ENCODE results near the gene YWHAE.
A peak's percentile ranks its signal among the peaks of the same experiment; 100 is the strongest.
"Not testable (repeated sequence)": the region's sequence is repeated elsewhere in the genome, so short reads cannot be mapped to it uniquely, and the experiment has no call there.

YWHAE gene

DNA sequence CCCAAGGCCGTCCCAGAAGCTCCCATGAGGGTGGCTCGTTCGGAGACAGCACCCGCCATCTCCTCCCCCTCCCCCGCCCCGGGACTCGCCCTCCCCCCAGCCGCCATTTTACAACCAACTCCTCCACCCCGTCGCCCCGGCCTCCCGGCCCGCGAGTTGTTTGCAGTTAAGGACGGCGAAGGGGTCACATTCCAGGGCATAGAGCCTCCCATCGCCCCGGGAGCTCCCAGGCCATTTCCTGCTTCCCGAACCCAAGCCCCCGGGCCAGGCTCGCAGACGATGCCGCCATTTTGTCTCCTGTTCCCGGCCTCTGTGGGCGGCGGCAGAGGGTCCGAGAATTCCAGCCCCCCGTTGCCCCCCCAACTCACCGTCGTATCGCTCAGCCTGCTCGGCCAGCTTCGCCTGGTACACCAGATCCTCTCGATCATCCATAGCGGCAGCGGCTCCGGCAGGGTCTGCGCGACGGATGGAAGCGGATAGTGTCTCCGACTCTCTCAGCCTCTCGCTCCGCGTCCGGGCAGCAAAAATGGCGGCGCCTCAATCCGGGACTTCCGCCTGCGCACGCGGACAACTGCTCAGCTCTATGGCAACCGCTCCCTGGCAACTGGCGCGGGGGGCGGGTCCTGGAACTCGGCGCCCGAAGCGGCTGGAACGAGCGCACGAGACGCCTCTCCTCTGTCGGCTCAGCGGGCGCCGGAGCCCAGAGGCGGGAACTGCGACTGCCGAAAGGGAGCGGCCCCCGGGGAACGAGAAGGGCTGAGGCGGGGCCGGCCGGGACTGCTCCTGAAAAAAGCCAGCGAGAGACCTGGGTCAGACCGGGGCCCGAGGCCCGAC, at the start of gene YWHAE:
YWHAE (minus strand) TSS at position 544 of the 834 bp plus-strand sequence; CDS start at position 432, 112 bp downstream.
- peak; percentile 99 for DNase-seq

DNA sequence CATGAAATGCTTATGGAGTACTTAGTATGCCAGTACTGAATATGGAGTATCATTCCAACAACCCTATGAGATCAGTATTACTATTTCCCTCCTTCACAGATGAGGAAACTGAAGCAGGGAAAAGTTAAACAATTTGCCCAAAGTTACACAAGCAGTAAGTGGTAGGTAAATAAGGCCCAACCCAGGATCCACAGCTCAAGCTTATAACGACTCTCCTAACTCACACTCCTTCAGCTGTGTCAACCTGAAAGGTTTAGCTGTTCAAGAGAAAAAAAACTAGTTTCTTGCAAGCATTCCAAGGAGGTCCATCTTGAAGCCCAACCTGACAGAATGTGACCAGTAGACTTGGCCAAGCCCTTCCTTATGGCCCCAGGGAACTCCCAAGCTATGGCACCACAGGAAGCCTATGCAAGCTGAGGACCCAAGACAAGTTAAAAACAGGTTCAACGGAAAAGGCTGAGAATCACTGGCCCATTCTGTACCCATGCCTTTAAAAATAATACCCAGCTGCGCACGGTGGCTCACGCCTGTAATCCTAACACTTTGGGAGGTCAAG, 49.5 kb upstream of the YWHAE start:
- DNase-seq: no peak

DNA sequence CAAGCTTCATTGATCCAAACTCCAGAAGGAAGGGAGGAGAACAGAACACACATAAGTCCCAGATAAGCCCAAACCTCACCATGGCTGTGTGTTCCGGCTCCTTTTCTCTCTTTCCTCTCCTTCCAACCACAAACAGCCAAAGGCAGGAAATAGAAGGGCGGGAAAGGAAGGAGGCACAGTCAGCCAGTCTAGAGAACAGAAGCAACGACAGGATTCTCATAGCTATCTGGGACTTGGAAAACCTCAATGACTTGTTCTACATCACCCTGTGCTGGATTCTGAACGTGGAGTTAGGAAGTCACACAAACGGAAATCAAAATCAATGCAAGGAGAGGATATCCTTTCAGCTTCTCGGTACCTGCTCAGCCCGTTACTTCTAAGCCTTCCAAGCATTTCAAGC, 47.0 kb upstream of the YWHAE start:
- no peak for DNase-seq

DNA sequence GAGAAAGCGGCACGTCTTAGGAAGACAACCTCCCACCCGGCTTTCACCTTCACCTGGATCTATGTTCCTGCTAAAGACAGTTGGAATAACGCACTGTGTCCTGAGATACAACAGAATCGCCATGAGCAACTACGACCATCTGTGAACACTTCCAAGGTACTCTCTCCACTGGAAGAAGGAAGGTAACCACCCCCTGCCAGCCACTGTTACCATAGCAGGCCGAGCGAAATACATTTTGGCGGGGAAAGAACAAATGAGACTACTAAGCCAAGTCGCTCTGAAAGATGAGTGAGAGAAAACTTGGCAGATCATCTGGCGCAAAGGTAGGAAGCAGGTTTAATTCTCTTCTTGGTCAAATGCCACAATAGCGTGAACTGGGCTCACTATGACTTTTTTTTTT, 46.2 kb upstream of the YWHAE start:
- no peak for DNase-seq

DNA sequence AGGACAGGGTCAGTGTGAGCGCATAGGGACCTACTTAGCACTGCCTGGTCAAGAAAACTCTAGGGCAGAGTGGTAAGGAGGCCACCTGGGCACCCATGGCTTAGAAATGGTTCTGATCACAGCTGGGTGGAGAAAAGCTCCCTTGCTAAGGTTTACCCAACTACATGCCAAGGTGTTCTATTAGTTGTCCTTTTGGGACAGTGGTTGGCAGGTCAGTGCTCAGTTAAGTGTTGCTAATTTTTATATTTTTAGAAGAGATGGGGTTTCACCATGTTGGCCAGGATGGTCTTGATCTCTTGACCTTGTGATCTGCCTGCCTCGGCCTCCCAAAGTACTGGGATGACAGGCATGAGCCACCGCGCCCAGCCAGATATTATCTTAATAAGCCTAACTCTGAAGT, 45.7 kb upstream of the YWHAE start:
- DNase-seq: not testable (repeated sequence)

DNA sequence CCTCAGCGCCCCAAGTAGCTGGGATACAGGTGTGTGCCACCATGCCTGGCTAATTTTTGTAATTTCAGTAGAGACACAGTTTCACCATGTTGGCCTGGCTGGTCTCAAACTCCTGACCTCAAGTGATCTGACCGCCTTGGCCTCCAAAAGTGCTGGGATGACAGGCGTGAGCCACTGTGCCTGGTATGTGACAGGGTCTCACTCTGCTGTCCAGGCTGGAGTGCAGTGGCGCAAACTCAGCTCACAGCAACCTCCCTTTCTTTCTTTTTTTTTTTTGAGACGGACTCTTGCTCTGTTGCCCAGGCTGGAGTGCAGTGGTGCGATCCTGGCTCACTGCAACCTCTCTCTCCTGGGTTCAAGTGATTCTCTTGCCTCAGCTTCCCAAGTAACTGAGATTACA, 42.7 kb upstream of the YWHAE start:
- DNase-seq: not testable (repeated sequence)

DNA sequence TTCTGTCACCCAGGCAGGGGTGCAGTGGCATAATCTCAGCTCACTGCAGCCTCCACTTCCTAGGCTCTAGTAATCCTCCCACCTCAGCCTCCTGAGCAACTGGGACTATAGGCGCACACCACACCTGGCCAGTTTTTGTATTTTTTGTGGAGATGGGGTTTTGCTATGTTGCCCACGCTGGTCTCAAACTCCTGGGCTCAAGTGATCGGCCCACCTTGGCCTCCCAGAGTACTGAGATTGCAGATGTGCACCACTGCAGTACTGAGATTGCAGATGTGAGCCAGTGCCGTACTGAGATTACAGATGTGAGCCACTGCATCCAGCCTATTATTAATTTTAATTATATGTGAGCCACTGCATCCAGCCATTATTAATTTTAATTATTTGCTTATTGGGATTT, 42.2 kb upstream of the YWHAE start:
- no peak for DNase-seq

DNA sequence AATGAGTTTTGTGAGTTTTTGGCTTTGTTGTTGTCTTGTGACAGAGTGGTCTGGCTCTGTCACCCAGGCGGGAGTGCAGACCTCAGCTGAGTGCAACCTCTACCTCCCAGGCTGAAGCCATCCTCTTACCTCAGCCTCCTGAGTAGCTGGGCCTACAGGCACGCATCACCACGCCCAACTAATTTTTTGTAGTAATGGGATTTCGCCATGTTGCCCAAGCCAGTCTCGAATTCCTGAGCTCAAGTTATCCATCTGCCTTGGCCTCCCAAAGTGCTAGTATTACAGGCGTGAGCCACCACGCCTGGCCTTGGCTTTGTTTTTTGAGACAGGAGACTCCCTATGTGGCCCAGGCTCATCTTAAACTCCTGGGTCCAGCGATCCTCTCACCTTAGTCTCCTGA, 40.9 kb upstream of the YWHAE start:
- DNase-seq: no peak

DNA sequence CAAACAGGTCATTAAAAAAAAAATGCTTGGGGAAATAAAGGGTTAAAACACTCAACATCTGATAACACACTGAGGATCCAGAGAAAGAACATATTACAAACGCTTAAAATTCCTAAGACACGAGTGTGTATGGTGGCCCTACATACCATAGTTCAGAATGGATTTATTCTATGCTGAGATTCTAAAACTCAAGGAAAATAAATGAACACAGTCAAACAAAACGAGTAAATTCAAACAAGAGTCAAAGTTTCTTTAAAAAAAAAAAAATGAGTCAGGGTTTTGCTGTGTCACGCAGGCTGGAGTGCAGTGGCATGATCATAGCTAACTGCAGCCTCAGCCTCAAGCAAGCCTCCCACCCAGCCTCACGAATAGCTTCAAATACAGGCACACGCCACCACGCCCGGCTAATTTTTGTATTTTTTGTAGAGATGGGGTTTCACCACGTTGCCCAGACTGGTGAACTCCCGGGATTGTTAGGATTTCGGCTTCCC, 38.6 kb upstream of the YWHAE start:
- DNase-seq: no peak

DNA sequence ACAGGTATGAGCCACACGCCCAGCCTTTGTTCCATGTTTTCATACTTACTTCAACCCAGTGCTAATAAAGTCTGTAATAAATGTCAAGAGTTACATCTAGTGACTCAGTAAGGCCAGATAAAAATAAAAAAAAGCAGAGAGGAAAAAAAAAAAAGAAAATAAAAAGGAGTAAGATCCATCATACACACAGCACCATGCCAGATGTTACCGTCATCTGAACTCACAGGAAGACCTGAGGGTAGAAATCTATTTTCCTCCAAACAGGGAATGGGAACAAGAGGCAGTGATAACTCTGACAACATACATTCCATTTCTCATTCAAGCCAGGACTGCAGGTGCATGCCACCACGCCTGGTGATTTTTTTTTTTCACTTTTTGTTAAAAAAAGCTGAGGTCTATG, 35.3 kb upstream of the YWHAE start:
- DNase-seq: no peak

DNA sequence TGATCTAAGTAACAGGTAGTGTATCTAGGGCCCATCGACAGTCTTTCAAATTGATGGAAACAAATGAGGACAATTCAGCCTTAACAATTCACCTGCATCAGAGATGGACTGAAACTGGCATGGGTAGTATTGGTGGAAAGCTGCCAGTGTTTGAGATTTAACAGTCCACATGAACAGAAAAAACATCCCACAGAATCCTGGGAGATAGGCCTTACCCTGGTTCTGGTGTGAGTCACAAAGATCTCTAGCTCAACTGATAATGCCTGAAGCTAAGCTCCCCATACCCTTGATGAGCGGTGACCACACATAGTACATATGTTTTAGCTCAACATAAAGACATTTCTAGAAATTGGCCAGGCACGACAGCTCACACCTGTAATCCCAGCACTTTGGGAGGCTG, 34.1 kb upstream of the YWHAE start:
- DNase-seq: no peak

DNA sequence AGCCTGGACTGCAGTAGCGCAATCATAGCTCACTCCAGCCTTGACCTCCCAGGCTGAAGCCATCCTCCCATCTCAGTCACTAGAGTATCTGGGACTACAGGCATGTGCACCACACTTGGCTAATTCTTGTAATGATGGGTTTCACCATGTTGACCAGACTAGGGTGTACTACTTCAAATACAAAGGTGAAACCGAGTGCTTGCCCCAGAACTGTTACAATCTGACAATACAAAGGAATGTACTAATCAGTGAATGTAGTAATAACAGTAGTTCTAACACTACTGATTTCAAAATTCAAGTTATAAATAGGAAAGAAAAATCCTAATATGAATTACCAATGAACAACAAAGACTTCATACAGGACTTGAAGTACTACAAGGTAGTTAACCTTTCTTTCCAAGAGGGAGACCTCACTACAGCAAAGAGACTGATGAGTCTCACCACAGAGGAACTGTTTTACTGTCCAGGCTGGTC, 31.6 kb upstream of the YWHAE start:
- DNase-seq: no peak

DNA sequence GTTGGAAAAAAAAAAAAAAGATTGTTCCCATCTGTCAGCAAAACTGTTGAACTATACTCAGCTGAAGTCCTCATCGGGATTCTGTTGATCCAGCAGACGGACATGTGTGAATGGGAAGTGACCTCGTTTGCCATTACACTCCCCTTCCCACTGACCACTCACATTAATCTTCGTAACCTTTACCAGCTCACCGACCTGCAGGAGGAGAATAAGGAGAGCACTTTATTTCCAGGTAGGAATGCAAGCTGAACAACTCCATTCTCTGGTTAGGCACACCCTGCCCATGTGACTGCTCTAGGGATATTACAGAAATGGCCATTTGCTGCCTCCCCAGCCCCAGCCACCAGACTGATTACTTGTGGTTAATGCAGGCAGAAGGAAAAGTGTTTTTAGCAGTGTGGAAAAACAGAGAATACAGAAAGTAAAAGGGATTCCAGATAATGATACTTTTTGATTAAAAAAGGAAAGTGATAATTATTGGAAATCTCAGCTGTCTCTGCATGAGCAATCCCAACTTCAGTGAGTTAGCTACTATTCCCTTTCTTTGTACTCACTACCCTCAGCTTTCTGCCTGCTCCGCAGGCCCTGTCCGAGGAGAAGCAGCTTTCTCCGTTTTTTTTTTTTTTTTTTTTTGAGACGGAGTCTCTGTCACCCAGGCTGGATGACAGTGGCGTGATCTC, 23.6 kb upstream of the YWHAE start:
- no peak for DNase-seq

DNA sequence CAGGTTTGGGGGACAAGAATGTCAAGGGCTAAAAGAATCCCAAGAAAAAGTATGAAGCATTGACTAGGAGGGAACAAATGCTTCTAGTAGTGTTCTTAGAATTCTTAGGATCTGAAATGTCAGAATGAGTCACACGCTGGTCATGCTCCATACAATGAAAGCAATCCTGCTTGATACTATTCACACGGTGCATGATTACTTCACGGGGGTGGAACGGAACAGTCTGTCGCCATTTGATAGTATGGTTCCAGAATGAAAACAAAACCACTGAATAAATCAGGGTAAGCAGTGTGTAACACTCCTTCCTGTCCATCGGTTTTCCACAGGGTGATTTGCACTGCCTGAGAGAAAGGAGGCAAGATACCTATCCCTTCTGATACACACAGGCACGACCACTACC, 22.9 kb upstream of the YWHAE start:
- no peak for DNase-seq

DNA sequence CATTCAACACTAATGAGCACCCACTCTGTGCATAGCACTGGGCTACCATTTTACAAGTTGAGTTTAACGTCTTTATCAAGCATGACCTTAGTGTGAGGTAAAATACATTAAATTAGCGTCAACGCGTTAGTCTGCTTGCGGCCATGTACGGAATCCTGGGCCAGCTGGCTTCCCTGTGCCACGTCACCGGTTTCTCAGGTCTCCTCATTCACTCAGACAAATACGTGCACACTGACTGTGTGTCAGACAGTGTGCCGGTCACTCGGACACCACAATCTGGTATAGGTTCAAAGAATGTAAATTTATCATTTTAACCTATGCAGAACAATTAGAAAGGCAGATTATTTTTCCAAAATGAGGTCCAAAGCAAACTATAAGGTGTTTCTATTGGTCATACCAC, 21.4 kb upstream of the YWHAE start:
- peak; percentile 72 for DNase-seq

DNA sequence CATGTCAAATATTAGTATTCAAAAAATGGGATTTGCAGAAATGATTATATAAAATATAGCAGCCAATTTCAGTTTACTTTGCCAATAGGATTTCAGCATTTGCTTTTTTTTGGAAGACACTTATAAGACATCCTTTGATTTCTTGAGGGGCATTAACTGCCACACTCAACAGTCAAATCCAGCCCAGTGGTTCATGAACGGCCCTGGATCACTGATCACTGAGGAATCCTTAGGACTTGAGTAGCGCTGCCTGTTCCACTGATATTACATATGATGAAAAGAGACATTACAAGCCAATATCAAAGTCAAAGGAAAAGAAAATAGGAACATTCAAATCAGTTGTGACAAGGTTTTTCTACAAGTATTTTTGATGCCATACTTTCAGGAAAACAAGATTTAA, 21.0 kb upstream of the YWHAE start:
- DNase-seq: peak; percentile 46

DNA sequence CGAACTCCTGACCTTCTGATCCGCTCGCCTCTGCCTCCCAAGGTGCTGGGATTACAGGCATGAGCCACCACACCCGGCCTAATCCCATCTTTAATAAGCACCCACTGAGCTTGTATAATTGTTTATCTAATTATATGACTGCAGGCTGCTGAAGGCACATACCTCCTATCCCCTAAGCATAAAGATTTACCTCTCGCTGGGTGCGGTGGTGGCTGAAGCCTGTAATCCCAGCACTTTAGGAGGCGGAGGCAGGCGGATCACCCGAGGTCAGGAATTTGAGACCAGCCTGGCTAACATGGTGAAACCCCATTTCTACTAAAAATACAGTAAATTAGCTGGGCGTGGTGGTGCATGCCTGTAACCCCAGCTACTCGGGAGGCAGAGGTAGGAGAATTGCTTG, 20.1 kb upstream of the YWHAE start:
- DNase-seq: peak; percentile 95

DNA sequence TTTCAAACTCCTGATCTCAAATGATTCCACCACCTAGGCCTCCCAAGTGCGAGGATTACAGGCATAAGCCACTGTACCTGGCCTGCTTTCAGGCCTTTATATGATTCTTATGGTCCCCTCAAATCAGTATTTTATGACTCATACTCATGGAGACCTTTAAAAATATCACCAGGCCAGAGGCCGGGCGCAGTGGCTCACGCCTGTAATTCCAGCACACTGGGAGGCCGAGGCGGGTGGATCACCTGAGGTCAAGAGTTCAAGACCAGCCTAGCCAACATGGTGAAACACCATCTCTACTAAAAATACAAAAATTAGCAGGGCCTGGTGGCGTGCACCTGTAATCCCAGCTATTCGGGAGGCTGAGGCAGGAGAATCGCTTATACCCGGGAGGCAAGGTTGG, 18.5 kb upstream of the YWHAE start:
- DNase-seq: not testable (repeated sequence)

DNA sequence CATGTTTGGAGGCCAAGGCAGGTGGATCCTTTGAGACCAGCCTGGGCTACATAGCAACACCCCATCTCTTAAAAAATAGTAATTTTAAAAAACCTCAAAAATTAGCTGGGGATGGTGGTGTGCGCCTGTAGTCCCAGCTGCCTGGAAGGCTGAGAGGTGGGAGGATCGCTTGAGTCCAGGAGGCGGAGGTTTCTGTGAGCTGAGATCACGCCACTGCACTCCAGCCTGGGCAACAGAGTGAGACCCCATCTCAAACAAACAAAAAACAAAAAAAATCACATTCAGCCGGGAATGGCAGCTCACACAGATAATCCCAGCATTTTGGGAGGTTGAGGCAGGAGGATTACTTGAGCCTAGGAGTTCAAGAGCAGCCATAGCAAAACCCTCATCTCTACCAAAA, 16.4 kb upstream of the YWHAE start:
- DNase-seq: no peak

DNA sequence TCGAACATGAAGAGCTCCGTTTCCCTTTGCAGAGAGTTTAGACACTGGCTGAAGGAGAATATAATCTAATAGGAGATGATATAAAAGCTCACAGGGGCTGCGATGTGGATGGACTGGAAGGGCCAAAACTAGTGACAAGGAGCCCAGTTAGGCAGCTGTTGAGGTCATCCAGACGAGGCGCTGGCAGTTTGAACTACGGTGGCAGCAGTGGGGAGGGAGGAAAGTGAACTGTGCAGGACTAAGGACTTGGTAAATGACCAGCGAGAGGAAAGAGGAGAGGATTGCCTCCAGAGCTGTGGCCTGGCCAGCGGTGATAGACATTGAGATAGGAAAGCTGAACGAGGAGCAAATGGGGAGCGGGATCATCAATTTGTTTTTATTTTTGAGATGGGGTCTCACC, 14.6 kb upstream of the YWHAE start:
- no peak for DNase-seq

DNA sequence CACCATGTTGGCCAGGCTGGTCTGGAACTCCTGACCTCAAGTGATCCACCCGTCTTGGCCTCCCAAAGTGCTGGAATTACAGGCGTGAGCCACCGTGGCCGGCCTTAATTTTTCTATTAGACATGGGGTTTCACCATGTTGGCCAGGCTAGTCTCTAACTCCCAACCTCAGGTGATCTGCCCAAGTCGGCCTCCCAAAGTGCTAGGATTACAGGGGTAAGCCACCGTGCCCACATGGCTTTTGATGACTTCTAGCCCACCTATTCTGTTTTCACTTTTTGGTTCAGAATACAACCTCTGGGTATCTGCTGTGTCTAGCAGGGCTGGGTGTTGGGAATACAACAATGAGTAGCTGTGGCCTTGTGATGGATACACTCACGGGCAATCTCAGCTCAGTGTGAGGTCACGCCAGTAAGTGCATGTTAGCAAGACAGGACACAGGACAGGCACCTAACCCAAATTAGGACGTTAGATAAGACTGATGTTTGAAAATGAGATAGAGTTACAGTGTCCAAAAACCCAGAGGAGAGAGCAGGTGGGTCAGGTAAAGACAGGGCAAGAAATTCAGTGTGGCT, 14.1 kb upstream of the YWHAE start:
- DNase-seq: no peak

DNA sequence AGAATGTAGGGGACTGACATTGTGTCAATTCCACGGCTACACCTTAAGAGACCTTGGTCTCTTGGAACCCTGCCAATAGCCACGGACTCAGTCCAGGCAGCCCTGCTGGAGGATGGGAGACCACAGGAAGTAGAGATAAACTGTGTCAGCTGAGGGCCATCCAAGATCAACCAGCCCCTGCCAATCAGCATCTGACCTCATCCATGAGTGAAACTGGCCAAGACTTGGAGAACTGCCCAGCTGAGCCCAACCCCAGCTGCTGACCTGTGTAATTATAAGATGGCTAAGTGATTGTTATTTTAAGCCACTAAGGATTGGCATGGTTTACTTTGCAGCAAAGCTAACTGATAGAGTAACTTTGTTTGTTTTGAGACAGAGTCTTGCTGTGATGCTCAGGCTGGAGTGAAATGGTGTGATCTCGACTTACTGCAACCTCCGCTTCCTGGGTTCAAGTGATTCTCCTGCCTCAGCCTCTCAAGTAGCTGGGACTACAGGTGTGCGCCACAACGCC, 13.3 kb upstream of the YWHAE start:
- peak; percentile 43 for DNase-seq

Data from NCI-H82 (cell line).